Measurements from ENCODE around the gene GUCA1A. TPM values are rescaled to one million over a fixed set of nuclear protein-coding genes. Genes with fewer than 3 reads are reported as not detected.

The GUCA1A gene
- total RNA-seq (2014; rRNA removed; shearing (Covaris generic)) = not detected in 2 replicates
- not detected in 2 replicates for total RNA-seq (2022)
- not detected for Bru-seq, nascent RNA
- BruChase-seq, experiment 1, labeled RNA remaining after a 6-hour chase = not detected
- BruChase-seq, experiment 2, labeled RNA remaining after a 2-hour chase = not detected
- long read RNA-seq = 0 reads

GRCh38 chr6:42173101-42173500 is at the start of gene GUCA1A:
Gene GUCA1A, plus strand, starts transcription at chr6:42173364. Its CDS starts 250 bp downstream, at chr6:42173614.
- Histone ChIP-seq H4K20me1 (ENCODE audit: insufficient read depth, low read length) (no peaks in the 10 kb centered on the region), H3K27ac (ENCODE audit: low read depth, low read length, poor library complexity, severe bottlenecking) (no peak within 1 kb of the TSS), H3K4me2 (ENCODE audit: low read length) (no peak within 1 kb of the TSS), H3K9me2 (ENCODE audit: insufficient read depth, low read length) (no peaks in the 10 kb centered on the region), H2AFZ (ENCODE audit: low read length) (no peak within 1 kb of the TSS), H3K4me1 (ENCODE audit: insufficient read depth, low read length, poor library complexity, severe bottlenecking) (no peaks in the 10 kb centered on the region), H3K79me2 (ENCODE audit: insufficient read depth, low read depth, low read length) (no peaks in the 10 kb centered on the region), H3K4me3 (ENCODE audit: low read depth, low read length, poor library complexity, severe bottlenecking) (no peak within 1 kb of the TSS), H3K9me3 (ENCODE audit: low read length) (no peaks in the 10 kb centered on the region), H3K36me3 (ENCODE audit: insufficient read depth, low read length) (no peaks in the 10 kb centered on the region)
- BruUV-seq (replicated peaks) = no TSS peak
- intact Hi-C loops (cut with micrococcal nuclease; ENCODE audit: unreplicated experiment) = no loop called here
- TF ChIP-seq EZH2phosphoT487 (IDR thresholded peaks at IDR 0.05; ENCODE audit: borderline replicate concordance, low read depth, low read length) = no peak
- DNase-seq (ENCODE audit: low spot score) = no peak
- ChIA-PET POLR2A (interaction anchor here (0.6 kb wide), 1 partner anchor 29 kb away, joined by 3 read pairs; no protein-coding TSS in a partner anchor), CTCF (ENCODE audit: unreplicated experiment) (no interaction called here)

DNA sequence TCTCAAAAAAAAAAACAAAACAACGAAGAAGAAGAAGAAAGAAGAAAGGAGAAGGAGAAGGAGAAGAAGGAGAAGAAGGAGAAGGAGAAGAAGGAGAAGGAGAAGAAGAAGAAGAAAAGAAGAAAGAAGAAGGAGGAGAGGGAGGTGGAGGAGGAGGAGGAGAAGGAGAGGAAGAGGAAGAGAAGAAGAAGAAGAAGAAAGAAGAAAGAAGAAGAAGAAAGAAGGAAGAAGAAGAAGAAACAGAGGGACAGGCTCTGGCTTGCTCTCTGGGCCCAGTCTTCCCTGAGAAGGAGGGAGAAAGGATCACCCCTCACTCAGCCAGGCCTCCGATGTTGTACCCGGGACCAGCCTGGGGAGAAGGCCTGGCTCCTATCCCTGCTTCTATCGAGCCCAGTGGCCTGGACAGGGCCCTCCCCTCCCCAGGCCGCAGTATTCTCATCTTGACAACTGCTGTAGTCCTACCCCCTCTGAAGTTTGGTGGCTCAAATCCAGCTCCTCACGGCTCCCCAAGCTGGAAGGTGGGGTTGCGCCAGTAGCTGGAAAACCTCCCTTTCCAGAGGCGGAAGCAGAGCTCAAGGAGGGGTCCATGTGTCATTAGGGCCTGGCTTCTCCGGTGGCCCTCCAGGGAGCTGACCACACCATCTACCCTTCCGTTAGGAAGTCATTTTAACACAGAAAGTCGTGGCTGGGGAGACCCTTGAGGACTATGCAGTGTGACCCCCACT is 49.6 kb upstream of the GUCA1A start:
- H3K36me3 ChIP-seq (ENCODE audit: insufficient read depth, low read length) = no peaks in the 10 kb centered on the region
- ChIA-PET CTCF (ENCODE audit: unreplicated experiment) (no interaction called here), POLR2A (no interaction called here)
- no peak overlapping the region for H3K4me3 ChIP-seq (ENCODE audit: low read depth, low read length, poor library complexity, severe bottlenecking)
- intact Hi-C loops (cut with micrococcal nuclease; ENCODE audit: unreplicated experiment) = no loop called here
- no peak overlapping the region for H3K4me2 ChIP-seq (ENCODE audit: low read length)
- DNase-seq (ENCODE audit: low spot score) = no peak
- H3K4me1 ChIP-seq (ENCODE audit: insufficient read depth, low read length, poor library complexity, severe bottlenecking) = no peaks in the 10 kb centered on the region
- H4K20me1 ChIP-seq (ENCODE audit: insufficient read depth, low read length) = no peaks in the 10 kb centered on the region
- H3K27ac ChIP-seq (ENCODE audit: low read depth, low read length, poor library complexity, severe bottlenecking) = no peak overlapping the region
- TF ChIP-seq, protein P1, sequence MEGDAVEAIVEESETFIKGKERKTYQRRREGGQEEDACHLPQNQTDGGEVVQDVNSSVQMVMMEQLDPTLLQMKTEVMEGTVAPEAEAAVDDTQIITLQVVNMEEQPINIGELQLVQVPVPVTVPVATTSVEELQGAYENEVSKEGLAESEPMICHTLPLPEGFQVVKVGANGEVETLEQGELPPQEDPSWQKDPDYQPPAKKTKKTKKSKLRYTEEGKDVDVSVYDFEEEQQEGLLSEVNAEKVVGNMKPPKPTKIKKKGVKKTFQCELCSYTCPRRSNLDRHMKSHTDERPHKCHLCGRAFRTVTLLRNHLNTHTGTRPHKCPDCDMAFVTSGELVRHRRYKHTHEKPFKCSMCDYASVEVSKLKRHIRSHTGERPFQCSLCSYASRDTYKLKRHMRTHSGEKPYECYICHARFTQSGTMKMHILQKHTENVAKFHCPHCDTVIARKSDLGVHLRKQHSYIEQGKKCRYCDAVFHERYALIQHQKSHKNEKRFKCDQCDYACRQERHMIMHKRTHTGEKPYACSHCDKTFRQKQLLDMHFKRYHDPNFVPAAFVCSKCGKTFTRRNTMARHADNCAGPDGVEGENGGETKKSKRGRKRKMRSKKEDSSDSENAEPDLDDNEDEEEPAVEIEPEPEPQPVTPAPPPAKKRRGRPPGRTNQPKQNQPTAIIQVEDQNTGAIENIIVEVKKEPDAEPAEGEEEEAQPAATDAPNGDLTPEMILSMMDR (conservative IDR thresholded peaks at IDR 0.05; ENCODE audit: low read length) = no peak
- no TSS peak for BruUV-seq (replicated peaks)
- H2AFZ ChIP-seq (ENCODE audit: low read length) = no peak overlapping the region
- no peaks in the 10 kb centered on the region for H3K79me2 ChIP-seq (ENCODE audit: insufficient read depth, low read depth, low read length)
- H3K9me3 ChIP-seq (ENCODE audit: low read length) = no peaks in the 10 kb centered on the region
- H3K9me2 ChIP-seq (ENCODE audit: insufficient read depth, low read length) = no peaks in the 10 kb centered on the region

GRCh38 chr6:42124223-42124836 is 48.8 kb upstream of the GUCA1A start:
- Histone ChIP-seq H4K20me1 (ENCODE audit: insufficient read depth, low read length) (no peaks in the 10 kb centered on the region), H3K4me2 (ENCODE audit: low read length) (no peak overlapping the region), H3K4me1 (ENCODE audit: insufficient read depth, low read length, poor library complexity, severe bottlenecking) (no peaks in the 10 kb centered on the region), H3K27ac (ENCODE audit: low read depth, low read length, poor library complexity, severe bottlenecking) (no peak overlapping the region), H3K79me2 (ENCODE audit: insufficient read depth, low read depth, low read length) (no peaks in the 10 kb centered on the region), H2AFZ (ENCODE audit: low read length) (no peak overlapping the region), H3K4me3 (ENCODE audit: low read depth, low read length, poor library complexity, severe bottlenecking) (no peak overlapping the region), H3K9me2 (ENCODE audit: insufficient read depth, low read length) (no peaks in the 10 kb centered on the region), H3K36me3 (ENCODE audit: insufficient read depth, low read length) (no peaks in the 10 kb centered on the region), H3K9me3 (ENCODE audit: low read length) (no peaks in the 10 kb centered on the region)
- TF ChIP-seq EZH2phosphoT487 (IDR thresholded peaks at IDR 0.05; ENCODE audit: borderline replicate concordance, low read depth, low read length) = no peak
- TF ChIP-seq, protein P1 (conservative IDR thresholded peaks at IDR 0.05; ENCODE audit: low read length) = no peak
- ChIA-PET CTCF (ENCODE audit: unreplicated experiment) (no interaction called here), POLR2A (no interaction called here)
- DNase-seq (ENCODE audit: low spot score) = no peak
- intact Hi-C loops (cut with micrococcal nuclease; ENCODE audit: unreplicated experiment) = no loop called here
- BruUV-seq (replicated peaks) = no TSS peak
